Neural cell (in vitro differentiated cells): ENCODE measurements around the gene QKI. TPM values are rescaled to one million over a fixed set of nuclear protein-coding genes. Genes with fewer than 3 reads are reported as not detected.

Source experiments
- H2AFZ ChIP-seq: fragments of 200-600, 300-800 bp; sonication (generic), shearing (Covaris generic); 2 replicates; pipeline ENCODE4 v1.6.0; 2014; ENCODE audit warnings: low read depth, mild to moderate bottlenecking, antibody characterized with exemption, low read length, moderate library complexity
- H3F3A ChIP-seq: fragments of 200-600 bp; shearing (Covaris generic); 2 replicates; pipeline ENCODE4 v1.6.1; 2016; ENCODE audit warnings: mild to moderate bottlenecking, moderate library complexity, mixed read lengths, antibody characterized with exemption, low read length; ENCODE audit not compliant: insufficient read depth, poor library complexity, severe bottlenecking
- H3K27ac ChIP-seq: fragments of 200-600, 300-800 bp; sonication (generic), shearing (Covaris generic); 2 replicates; pipeline ENCODE4 v1.5.1; 2014; ENCODE audit warnings: mild to moderate bottlenecking, low read length, moderate library complexity
- H3K27me3 ChIP-seq: fragments of 300-800, 200-600 bp; sonication (generic), shearing (Covaris generic); 2 replicates; pipeline ENCODE4 v1.6.0; 2014; ENCODE audit warnings: mild to moderate bottlenecking, low read depth, low read length, moderate library complexity; ENCODE audit not compliant: insufficient read depth
- H3K36me3 ChIP-seq: fragments of 300-800, 200-600 bp; sonication (generic), shearing (Covaris generic); 2 replicates; pipeline ENCODE4 v1.5.1; 2014; ENCODE audit warnings: mild to moderate bottlenecking, antibody characterized with exemption, low read length, moderate library complexity; ENCODE audit not compliant: insufficient read depth
- H3K4me2 ChIP-seq: fragments of 300-800, 200-600 bp; sonication (generic), shearing (Covaris generic); 2 replicates; pipeline ENCODE4 v1.6.0; 2014; ENCODE audit warnings: mild to moderate bottlenecking, low read length
- H3K4me3 ChIP-seq: fragments of 300-800, 200-600 bp; sonication (generic), shearing (Covaris generic); 2 replicates; pipeline ENCODE4 v1.5.1; 2014; ENCODE audit warnings: mild to moderate bottlenecking, low read length, moderate library complexity
- H3K79me2 ChIP-seq: fragments of 200-600 bp; shearing (Covaris generic); replicated peaks from 2 replicates; pipeline ENCODE4 v1.6.0; 2014; ENCODE audit warnings: mild to moderate bottlenecking, low read length, moderate library complexity; ENCODE audit not compliant: insufficient read depth
- H3K9ac ChIP-seq: fragments of 300-800, 200-600 bp; sonication (generic), shearing (Covaris generic); 2 replicates; pipeline ENCODE4 v1.6.1; 2016; ENCODE audit warnings: mild to moderate bottlenecking, low read length, mixed read lengths
- H3K9me2 ChIP-seq: fragments of 200-600 bp; shearing (Covaris generic); 2 replicates; pipeline ENCODE4 v1.6.1; 2016; ENCODE audit warnings: mild to moderate bottlenecking, low read length, mixed read lengths; ENCODE audit not compliant: insufficient read depth
- H3K9me3 ChIP-seq: fragments of 200-600, 300-800 bp; sonication (generic), shearing (Covaris generic); 2 replicates; pipeline ENCODE4 v1.6.1; 2016; ENCODE audit warnings: mild to moderate bottlenecking, mixed run types, low read length, moderate library complexity, mixed read lengths
- H4K20me1 ChIP-seq: fragments of 200-600 bp; shearing (Covaris generic); 2 replicates; pipeline ENCODE4 v1.6.1; 2016; ENCODE audit warnings: mild to moderate bottlenecking, mixed run types; ENCODE audit not compliant: insufficient read depth
- EP300 ChIP-seq: fragments of 450-650 bp; conservative IDR thresholded peaks from 2 replicates; pipeline ENCODE4 v1.6.1; 2014; ENCODE audit warnings: antibody characterized with exemption, mild to moderate bottlenecking, moderate library complexity; ENCODE audit not compliant: poor library complexity, severe bottlenecking
- EZH2 ChIP-seq: fragments of 200-600, 300-800 bp; shearing (Covaris generic), sonication (generic); IDR thresholded peaks from 2 replicates; pipeline ENCODE4 v1.6.1; 2014; ENCODE audit warnings: antibody characterized with exemption, low read length, borderline replicate concordance, mild to moderate bottlenecking; ENCODE audit not compliant: insufficient read depth, poor library complexity, severe bottlenecking
- MXI1 ChIP-seq: fragments of 450-650 bp; conservative IDR thresholded peaks from 2 replicates; pipeline ENCODE4 v1.6.1; 2014; ENCODE audit warnings: antibody characterized with exemption, mild to moderate bottlenecking; ENCODE audit not compliant: poor library complexity, severe bottlenecking
- POLR2AphosphoS5 ChIP-seq: IDR thresholded peaks from 2 replicates; pipeline ENCODE4 v1.6.1; 2012
- RAD21 ChIP-seq: fragments of 450-650 bp; conservative IDR thresholded peaks from 2 replicates; pipeline ENCODE4 v1.6.1; 2014; ENCODE audit warnings: antibody characterized with exemption, mild to moderate bottlenecking, moderate library complexity
- SMC3 ChIP-seq: fragments of 450-650 bp; conservative IDR thresholded peaks from 2 replicates; pipeline ENCODE4 v1.6.1; 2014; ENCODE audit warnings: antibody characterized with exemption, mild to moderate bottlenecking, moderate library complexity; ENCODE audit not compliant: poor library complexity
- TAF1 ChIP-seq: IDR thresholded peaks from 2 replicates; pipeline ENCODE4 v1.6.1; 2012; ENCODE audit warnings: low read depth
- polyA plus RNA-seq: library from polyadenylated mRNA; depleted of rRNA; stranded (reverse); fragments of >200 nt; gene quantifications from 2 replicates; pipeline ENCODE4 v1.2.3, GENCODE V29; 2014
- TF ChIP-seq, protein P1 (sequence below): fragments of 450-650 bp; IDR thresholded peaks from 2 replicates; pipeline ENCODE4 v1.5.1; 2014; ENCODE audit warnings: antibody characterized with exemption, mild to moderate bottlenecking, moderate library complexity; ENCODE audit not compliant: poor library complexity, severe bottlenecking
- TF ChIP-seq, protein P2 (sequence below): IDR thresholded peaks from 2 replicates; pipeline ENCODE4 v1.6.1; 2012; ENCODE audit warnings: borderline replicate concordance

Gene QKI
- polyA plus RNA-seq, 1 donor from 2014 or later = 39.0 TPM

DNA sequence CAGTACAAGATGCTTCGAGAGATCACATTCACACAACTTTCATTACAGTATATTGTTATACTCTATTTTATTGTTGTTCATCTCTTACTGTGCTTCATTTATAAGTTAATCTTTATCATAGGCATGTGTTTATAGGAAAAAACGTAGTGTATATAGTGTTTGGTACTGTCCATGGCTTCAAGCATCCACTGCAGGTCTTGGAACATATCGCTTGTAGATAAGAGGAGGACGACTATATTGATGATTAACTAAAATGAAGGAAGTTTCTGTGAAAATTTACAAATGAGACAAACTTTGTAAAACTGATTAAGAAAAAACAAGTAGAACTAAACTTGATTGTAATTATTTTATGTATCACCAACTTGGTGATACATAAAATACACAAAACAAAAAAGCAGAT is 98.5 kb downstream of the QKI start:
- H3K27ac ChIP-seq = no peak overlapping the region

DNA sequence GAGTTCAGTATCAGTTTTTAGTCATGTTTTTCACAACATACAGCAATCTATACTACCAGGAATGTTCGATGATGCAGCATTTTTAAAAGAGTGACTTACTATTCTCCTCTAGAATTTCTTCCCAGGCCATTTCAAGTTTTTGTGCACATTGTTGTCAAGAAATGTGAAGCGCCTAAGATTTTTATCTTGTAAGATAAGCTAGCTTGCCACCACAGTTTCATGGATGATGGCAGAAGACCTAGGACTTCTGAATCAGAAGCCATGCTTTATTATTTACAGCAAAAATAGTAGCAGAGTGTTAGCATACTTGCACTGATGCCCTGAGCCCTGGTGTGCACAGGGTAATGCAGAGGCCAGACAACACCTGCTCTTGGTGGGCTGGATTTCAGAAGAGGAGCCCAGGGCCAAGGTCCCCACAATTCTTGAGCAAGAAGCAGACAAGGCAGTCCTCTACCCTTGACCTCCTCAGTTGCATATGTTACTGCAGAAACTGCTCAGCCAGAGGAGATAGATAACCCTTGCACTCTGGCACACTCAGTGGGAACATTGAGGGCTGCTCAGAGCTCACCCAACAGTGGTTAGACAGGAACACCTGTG is 99.2 kb downstream of the QKI start:
- no peaks in the 10 kb centered on the region for H4K20me1 ChIP-seq
- TF ChIP-seq, protein P1, sequence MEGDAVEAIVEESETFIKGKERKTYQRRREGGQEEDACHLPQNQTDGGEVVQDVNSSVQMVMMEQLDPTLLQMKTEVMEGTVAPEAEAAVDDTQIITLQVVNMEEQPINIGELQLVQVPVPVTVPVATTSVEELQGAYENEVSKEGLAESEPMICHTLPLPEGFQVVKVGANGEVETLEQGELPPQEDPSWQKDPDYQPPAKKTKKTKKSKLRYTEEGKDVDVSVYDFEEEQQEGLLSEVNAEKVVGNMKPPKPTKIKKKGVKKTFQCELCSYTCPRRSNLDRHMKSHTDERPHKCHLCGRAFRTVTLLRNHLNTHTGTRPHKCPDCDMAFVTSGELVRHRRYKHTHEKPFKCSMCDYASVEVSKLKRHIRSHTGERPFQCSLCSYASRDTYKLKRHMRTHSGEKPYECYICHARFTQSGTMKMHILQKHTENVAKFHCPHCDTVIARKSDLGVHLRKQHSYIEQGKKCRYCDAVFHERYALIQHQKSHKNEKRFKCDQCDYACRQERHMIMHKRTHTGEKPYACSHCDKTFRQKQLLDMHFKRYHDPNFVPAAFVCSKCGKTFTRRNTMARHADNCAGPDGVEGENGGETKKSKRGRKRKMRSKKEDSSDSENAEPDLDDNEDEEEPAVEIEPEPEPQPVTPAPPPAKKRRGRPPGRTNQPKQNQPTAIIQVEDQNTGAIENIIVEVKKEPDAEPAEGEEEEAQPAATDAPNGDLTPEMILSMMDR = no peak
- TF ChIP-seq MXI1 (no peak), EZH2 (no peak), RAD21 (no peak), SMC3 (no peak), EP300 (no peak), POLR2AphosphoS5 (no peak)
- TF ChIP-seq, protein P2, sequence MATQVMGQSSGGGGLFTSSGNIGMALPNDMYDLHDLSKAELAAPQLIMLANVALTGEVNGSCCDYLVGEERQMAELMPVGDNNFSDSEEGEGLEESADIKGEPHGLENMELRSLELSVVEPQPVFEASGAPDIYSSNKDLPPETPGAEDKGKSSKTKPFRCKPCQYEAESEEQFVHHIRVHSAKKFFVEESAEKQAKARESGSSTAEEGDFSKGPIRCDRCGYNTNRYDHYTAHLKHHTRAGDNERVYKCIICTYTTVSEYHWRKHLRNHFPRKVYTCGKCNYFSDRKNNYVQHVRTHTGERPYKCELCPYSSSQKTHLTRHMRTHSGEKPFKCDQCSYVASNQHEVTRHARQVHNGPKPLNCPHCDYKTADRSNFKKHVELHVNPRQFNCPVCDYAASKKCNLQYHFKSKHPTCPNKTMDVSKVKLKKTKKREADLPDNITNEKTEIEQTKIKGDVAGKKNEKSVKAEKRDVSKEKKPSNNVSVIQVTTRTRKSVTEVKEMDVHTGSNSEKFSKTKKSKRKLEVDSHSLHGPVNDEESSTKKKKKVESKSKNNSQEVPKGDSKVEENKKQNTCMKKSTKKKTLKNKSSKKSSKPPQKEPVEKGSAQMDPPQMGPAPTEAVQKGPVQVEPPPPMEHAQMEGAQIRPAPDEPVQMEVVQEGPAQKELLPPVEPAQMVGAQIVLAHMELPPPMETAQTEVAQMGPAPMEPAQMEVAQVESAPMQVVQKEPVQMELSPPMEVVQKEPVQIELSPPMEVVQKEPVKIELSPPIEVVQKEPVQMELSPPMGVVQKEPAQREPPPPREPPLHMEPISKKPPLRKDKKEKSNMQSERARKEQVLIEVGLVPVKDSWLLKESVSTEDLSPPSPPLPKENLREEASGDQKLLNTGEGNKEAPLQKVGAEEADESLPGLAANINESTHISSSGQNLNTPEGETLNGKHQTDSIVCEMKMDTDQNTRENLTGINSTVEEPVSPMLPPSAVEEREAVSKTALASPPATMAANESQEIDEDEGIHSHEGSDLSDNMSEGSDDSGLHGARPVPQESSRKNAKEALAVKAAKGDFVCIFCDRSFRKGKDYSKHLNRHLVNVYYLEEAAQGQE = no peak
- H3K9me3 ChIP-seq = no peaks in the 10 kb centered on the region
- peaks cover 93% of the 10 kb centered on the region for H3K79me2 ChIP-seq
- no peaks in the 10 kb centered on the region for H3K9me2 ChIP-seq
- no peak overlapping the region for H3K4me3 ChIP-seq
- no peaks in the 10 kb centered on the region for H3K36me3 ChIP-seq
- H3K27me3 ChIP-seq = no peaks in the 10 kb centered on the region
- H3K9ac ChIP-seq = no peak overlapping the region
- no peak overlapping the region for H3K4me2 ChIP-seq
- no peaks in the 10 kb centered on the region for H3F3A ChIP-seq
- H2AFZ ChIP-seq = no peak overlapping the region
- H3K27ac ChIP-seq = no peak overlapping the region

More for the DNA sequence above, 98.5 kb downstream of the QKI start:
- H3F3A ChIP-seq = no peaks in the 10 kb centered on the region
- no peaks in the 10 kb centered on the region for H3K36me3 ChIP-seq
- no peaks in the 10 kb centered on the region for H3K9me3 ChIP-seq
- no peaks in the 10 kb centered on the region for H3K9me2 ChIP-seq
- H3K4me2 ChIP-seq = no peak overlapping the region
- peaks cover 88% of the 10 kb centered on the region for H3K79me2 ChIP-seq
- TF ChIP-seq MXI1 = no peak
- TF ChIP-seq POLR2AphosphoS5 = no peak
- no peak for TF ChIP-seq EZH2
- no peak for TF ChIP-seq TAF1
- TF ChIP-seq, protein P2 = no peak
- TF ChIP-seq EP300 = no peak
- TF ChIP-seq SMC3 = no peak
- TF ChIP-seq, protein P1 = no peak
- no peak for TF ChIP-seq RAD21
- no peak overlapping the region for H3K4me3 ChIP-seq
- H2AFZ ChIP-seq = no peak overlapping the region
- no peak overlapping the region for H3K9ac ChIP-seq
- H4K20me1 ChIP-seq = no peaks in the 10 kb centered on the region
- H3K27me3 ChIP-seq = no peaks in the 10 kb centered on the region
